ENCODE results near the gene OR1F1.

GRCh38 chr16:3141781-3142311 lies 46.2 kb upstream of the OR1F1 start:
- TF ChIP-seq CTCF (IDR thresholded peaks at IDR 0.05): no peak
- no peak for TF ChIP-seq POLR2A (IDR thresholded peaks at IDR 0.05; ENCODE audit: low read depth)

All from esophagus muscularis mucosa (tissue), 3 donors.